Effector memory CD8-positive, alpha-beta T cell (primary cell): ENCODE data around the gene COQ3.
"Not testable (repeated sequence)": the region's sequence is repeated elsewhere in the genome, so short reads cannot be mapped to it uniquely, and the experiment has no call there.

Source experiments
- ATAC-seq: fragments of 150-1000 bp; cut with Tn5 transposase; replicated peaks from 2 replicates; pipeline ENCODE4 v1.10.0; 2021; ENCODE audit warnings: mild to moderate bottlenecking, moderate library complexity
- DNase-seq, 3 experiments: peaks; one replicate each; pipeline ENCODE4 v3.0.0; 2021
- H3K27ac Mint-ChIP-seq, 2 donors: one replicate each; pipeline ENCODE4 v1.8.0; 2022; ENCODE audit warnings: mild to moderate bottlenecking in 2 of 2, mixed read lengths in 2 of 2, moderate library complexity in 2 of 2
- H3K27me3 Mint-ChIP-seq, 2 donors: one replicate each; pipeline ENCODE4 v1.8.0; 2022; ENCODE audit warnings: mixed read lengths in 2 of 2
- H3K36me3 Mint-ChIP-seq: one replicate; pipeline ENCODE4 v1.8.0; 2022; ENCODE audit warnings: mild to moderate bottlenecking, moderate library complexity, mixed read lengths; ENCODE audit not compliant: insufficient read depth
- H3K4me1 Mint-ChIP-seq, 2 donors: one replicate each; pipeline ENCODE4 v1.8.0; 2022; ENCODE audit warnings: low read depth in 2 of 2, mixed read lengths in 2 of 2
- H3K4me3 Mint-ChIP-seq, 2 donors: one replicate each; pipeline ENCODE4 v1.8.0; 2022; ENCODE audit warnings: mild to moderate bottlenecking in 2 of 2, mixed read lengths in 2 of 2, moderate library complexity in 2 of 2
- H3K9me3 Mint-ChIP-seq, 2 donors: one replicate each; pipeline ENCODE4 v1.8.0; 2022; ENCODE audit warnings: mixed read lengths in 2 of 2

Gene COQ3

GRCh38 chr6:99338188-99338587 is 55.8 kb downstream of the COQ3 start:
- H3K36me3 Mint-ChIP-seq = no peaks in the 10 kb centered on the region
- no peaks in the 10 kb centered on the region for H3K9me3 Mint-ChIP-seq
- H3K4me3 Mint-ChIP-seq = no peak overlapping the region
- peaks cover 26 to 33% of the 10 kb centered on the region in 2 donors for H3K27me3 Mint-ChIP-seq
- ATAC-seq = no peak
- no peak for DNase-seq
- no peak overlapping the region for H3K27ac Mint-ChIP-seq
- no peaks in the 10 kb centered on the region for H3K4me1 Mint-ChIP-seq

- H3K9me3 Mint-ChIP-seq, ATAC-seq, H3K4me1 Mint-ChIP-seq, H3K36me3 Mint-ChIP-seq, H3K4me3 Mint-ChIP-seq, DNase-seq, H3K27ac Mint-ChIP-seq: not testable (repeated sequence)
- peaks cover 26 to 34% of the 10 kb centered on the region in 2 donors for H3K27me3 Mint-ChIP-seq
Measured at GRCh38 chr6:99335298-99335697, 58.7 kb downstream of the COQ3 start.

GRCh38 chr6:99334526-99335127 is 59.4 kb downstream of the COQ3 start:
- peaks cover 26 to 34% of the 10 kb centered on the region in 2 donors for H3K27me3 Mint-ChIP-seq
- peak; percentile 40 for ATAC-seq
- DNase-seq = no peak

GRCh38 chr6:99333068-99333467 is 60.9 kb downstream of the COQ3 start:
- Mint-ChIP-seq H3K9me3 (no peaks in the 10 kb centered on the region), H3K4me1 (peaks cover 2 to 3% of the 10 kb centered on the region in 2 donors), H3K36me3 (no peaks in the 10 kb centered on the region), H3K4me3 (no peak overlapping the region), H3K27me3 (peaks cover 17 to 20% of the 10 kb centered on the region in 2 donors), H3K27ac (no peak overlapping the region)
- ATAC-seq = no peak
- DNase-seq = no peak

More at GRCh38 chr6:99334526-99335127, 59.4 kb downstream of the COQ3 start:
- H3K9me3 Mint-ChIP-seq = no peaks in the 10 kb centered on the region
- H3K4me1 Mint-ChIP-seq = peaks cover 2 to 3% of the 10 kb centered on the region in 2 donors
- no peaks in the 10 kb centered on the region for H3K36me3 Mint-ChIP-seq
- H3K27ac Mint-ChIP-seq = no peak overlapping the region
- H3K4me3 Mint-ChIP-seq = no peak overlapping the region

GRCh38 chr6:99331531-99331930 is 62.5 kb downstream of the COQ3 start:
- Mint-ChIP-seq H3K27me3 (peaks cover 8 to 9% of the 10 kb centered on the region in 2 donors), H3K36me3 (no peaks in the 10 kb centered on the region), H3K9me3 (no peaks in the 10 kb centered on the region), H3K27ac (no peak overlapping the region), H3K4me3 (no peak overlapping the region), H3K4me1 (peaks cover 2 to 3% of the 10 kb centered on the region in 2 donors)
- DNase-seq = no peak
- no peak for ATAC-seq

- H3K36me3 Mint-ChIP-seq = no peaks in the 10 kb centered on the region
Measured at GRCh38 chr6:99330159-99330558, 63.8 kb downstream of the COQ3 start.

GRCh38 chr6:99324996-99325395 is 69.0 kb downstream of the COQ3 start:
- no peak for ATAC-seq
- Mint-ChIP-seq H3K36me3 (no peaks in the 10 kb centered on the region), H3K27me3 (peaks cover 7 to 34% of the 10 kb centered on the region in 2 donors), H3K27ac (no peak overlapping the region), H3K4me1 (no peaks in the 10 kb centered on the region), H3K9me3 (no peaks in the 10 kb centered on the region), H3K4me3 (no peak overlapping the region)
- no peak for DNase-seq

More at GRCh38 chr6:99330159-99330558, 63.8 kb downstream of the COQ3 start:
- DNase-seq = peak; percentile 39 to 46 (median 39)
- no peak overlapping the region for H3K27ac Mint-ChIP-seq
- H3K27me3 Mint-ChIP-seq = peaks cover 6% of the 10 kb centered on the region in 2 donors
- peak overlapping the region in 1 of 2 donors; percentile 11 for H3K4me3 Mint-ChIP-seq
- ATAC-seq = peak; percentile 74
- peaks cover 2 to 3% of the 10 kb centered on the region in 2 donors for H3K4me1 Mint-ChIP-seq
- H3K9me3 Mint-ChIP-seq = no peaks in the 10 kb centered on the region
